Liver (tissue), 9 donors: ENCODE measurements around the gene TMEM131. TPM values are rescaled to one million over a fixed set of nuclear protein-coding genes. Genes with fewer than 3 reads are reported as not detected.

ENCODE experiments used
- DNase-seq: peaks from one replicate; pipeline ENCODE4 v3.0.0-alpha.2; 2017; ENCODE audit warnings: low spot score
- H3K27ac ChIP-seq, 2 donors: one replicate each; pipeline ENCODE4 v1.7.0; 2013; ENCODE audit warnings: inconsistent platforms in 2 of 2, low read length in 2 of 2, control low read depth in 1 of 2, low read depth in 1 of 2, mild to moderate bottlenecking in 1 of 2
- H3K27me3 ChIP-seq, 4 donors: one replicate each; pipeline versions ENCODE4 v1.6.1 to v1.7.0; 2013; ENCODE audit warnings: low read length in 3 of 4, inconsistent platforms in 1 of 4, mild to moderate bottlenecking in 1 of 4, moderate library complexity in 1 of 4; ENCODE audit not compliant: control insufficient read depth in 4 of 4, insufficient read depth in 4 of 4
- H3K36me3 ChIP-seq, 4 donors: one replicate each; pipeline versions ENCODE4 v1.6.1 to v1.7.0; 2013; ENCODE audit warnings: low read length in 3 of 4, mild to moderate bottlenecking in 3 of 4, low read depth in 1 of 4, moderate library complexity in 1 of 4; ENCODE audit not compliant: control insufficient read depth in 4 of 4, insufficient read depth in 3 of 4
- H3K4me1 ChIP-seq, 4 donors: one replicate each; pipeline versions ENCODE4 v1.6.1 to v1.7.0; 2013; ENCODE audit warnings: low read length in 3 of 4, mild to moderate bottlenecking in 3 of 4, moderate library complexity in 1 of 4; ENCODE audit not compliant: control insufficient read depth in 4 of 4, insufficient read depth in 4 of 4
- H3K4me3 ChIP-seq, 3 donors: one replicate each; pipeline versions ENCODE4 v1.6.1 to v1.7.0; 2013; ENCODE audit warnings: low read length in 3 of 3, control low read depth in 1 of 3, low read depth in 1 of 3, mild to moderate bottlenecking in 1 of 3
- H3K9ac ChIP-seq, 2 donors: one replicate each; pipeline ENCODE4 v1.7.0; 2013; ENCODE audit warnings: low read length in 2 of 2, mild to moderate bottlenecking in 2 of 2, moderate library complexity in 2 of 2, control low read depth in 1 of 2, low read depth in 1 of 2
- H3K9me3 ChIP-seq, 4 donors: one replicate each; pipeline versions ENCODE4 v1.6.1 to v1.7.0; 2013; ENCODE audit warnings: low read length in 3 of 4; ENCODE audit not compliant: control insufficient read depth in 4 of 4
- ATF3 ChIP-seq: IDR thresholded peaks from 2 replicates; pipeline ENCODE4 v1.6.1; 2016; ENCODE audit warnings: antibody characterized with exemption
- CTCF ChIP-seq: fragments of 150-350 bp; IDR thresholded peaks from 2 replicates; pipeline ENCODE4 v1.5.1; 2017; ENCODE audit warnings: improper control_type of control experiment, low read depth, low read length; ENCODE audit not compliant: missing input control
- EGR1 ChIP-seq, 2 donors: IDR thresholded peaks; 2 replicates each; pipeline ENCODE4 v1.6.1; 2016 to 2018; ENCODE audit warnings: antibody characterized with exemption in 2 of 2, low read depth in 2 of 2
- FOXA1 ChIP-seq: IDR thresholded peaks from 2 replicates; pipeline ENCODE4 v1.6.1; 2016; ENCODE audit warnings: antibody characterized with exemption
- FOXA2 ChIP-seq: IDR thresholded peaks from 2 replicates; pipeline ENCODE4 v1.6.1; 2016; ENCODE audit warnings: antibody characterized with exemption
- GABPA ChIP-seq, 2 donors: IDR thresholded peaks in 1 of 2; conservative IDR thresholded peaks in 1 of 2; 2 replicates each; pipeline ENCODE4 v1.6.1; 2016; ENCODE audit warnings: antibody characterized with exemption in 2 of 2, mild to moderate bottlenecking in 1 of 2, moderate library complexity in 1 of 2
- HNF4A ChIP-seq, 2 donors: conservative IDR thresholded peaks; 2 replicates each; pipeline ENCODE4 v1.6.1; 2016; ENCODE audit warnings: antibody characterized with exemption in 2 of 2, mild to moderate bottlenecking in 2 of 2
- HNF4G ChIP-seq: IDR thresholded peaks from 2 replicates; pipeline ENCODE4 v1.6.1; 2016; ENCODE audit warnings: antibody characterized with exemption
- JUND ChIP-seq, 2 donors: IDR thresholded peaks; 2 replicates each; pipeline ENCODE4 v1.6.1; 2016; ENCODE audit warnings: antibody characterized with exemption in 2 of 2
- MAX ChIP-seq: IDR thresholded peaks from 2 replicates; pipeline ENCODE4 v1.6.1; 2016; ENCODE audit warnings: antibody characterized with exemption
- NR2F2 ChIP-seq: IDR thresholded peaks from 2 replicates; pipeline ENCODE4 v1.6.1; 2016; ENCODE audit warnings: antibody characterized with exemption
- RAD21 ChIP-seq, 2 donors: IDR thresholded peaks; 2 replicates each; pipeline ENCODE4 v1.6.1; 2016; ENCODE audit warnings: antibody characterized with exemption in 2 of 2, mild to moderate bottlenecking in 2 of 2
- REST ChIP-seq: IDR thresholded peaks from 2 replicates; pipeline ENCODE4 v1.6.1; 2016; ENCODE audit warnings: antibody characterized with exemption, mild to moderate bottlenecking
- RXRA ChIP-seq, 2 donors: IDR thresholded peaks; 2 replicates each; pipeline ENCODE4 v1.6.1; 2017 to 2018; ENCODE audit warnings: antibody characterized with exemption in 2 of 2, mild to moderate bottlenecking in 1 of 2
- SP1 ChIP-seq: IDR thresholded peaks from 2 replicates; pipeline ENCODE4 v1.6.1; 2018; ENCODE audit warnings: antibody characterized with exemption, mild to moderate bottlenecking
- TAF1 ChIP-seq: conservative IDR thresholded peaks from 2 replicates; pipeline ENCODE4 v1.6.1; 2016; ENCODE audit warnings: antibody characterized with exemption, mild to moderate bottlenecking
- YY1 ChIP-seq: IDR thresholded peaks from 2 replicates; pipeline ENCODE4 v1.6.1; 2016; ENCODE audit warnings: antibody characterized with exemption, mild to moderate bottlenecking
- ZBTB33 ChIP-seq: IDR thresholded peaks from 2 replicates; pipeline ENCODE4 v1.6.1; 2016; ENCODE audit warnings: antibody characterized with exemption
- WGBS: extraction: QIAGEN DNeasy Blood & Tissue Kit; methylation state at CpG from one replicate; pipeline ENCODE4 v1.1.7; 2013; 5-methylcytosine and 5-hydroxymethylcytosine counted together
- polyA plus RNA-seq, 2 donors: library from polyadenylated mRNA; stranded (reverse) in 1 of 2; unstranded in 1 of 2; fragments of 200-250 nt in 1 of 2; fragments of >200 nt in 1 of 2; fragmentation: Nextera tagmentation in 1 of 2; extraction: Ambion mirVana in 1 of 2; gene quantifications; one replicate each; pipeline versions ENCODE4 v1.2.1 to v1.2.3, GENCODE V29; 2013 to 2015
- total RNA-seq, 2 donors: library from RNA; depleted of rRNA; stranded (reverse); fragments of >200 nt; gene quantifications; one replicate each; pipeline ENCODE4 v1.2.3, GENCODE V29; 2014
- donor health status: healthy.
- donor health status: healthy.
- donor health status: healthy.
- donor health status: healthy.
- donor health status: healthy.

The TMEM131 gene
- total and polyA plus RNA-seq, 4 donors: 6.1 to 22.8 (median 11.2) TPM

GRCh38 chr2:97775074-97775473 is 220.7 kb downstream of the TMEM131 start:
- DNase-seq: no peak
- no peaks in the 10 kb centered on the region for H3K27me3 ChIP-seq

More at GRCh38 chr2:97775074-97775473, 220.7 kb downstream of the TMEM131 start:
- no peaks in the 10 kb centered on the region for H3K4me1 ChIP-seq
- H3K9ac ChIP-seq: no peak overlapping the region
- H3K4me3 ChIP-seq: no peak overlapping the region
- H3K9me3 ChIP-seq: no peaks in the 10 kb centered on the region
- WGBS: 90% methylated on average over 11 of the region's 11 CpGs
- peaks cover 11 to 35% (median 15%) of the 10 kb centered on the region in 4 donors for H3K36me3 ChIP-seq
- no peak overlapping the region for H3K27ac ChIP-seq
- TF ChIP-seq YY1: no peak
- no peak for TF ChIP-seq NR2F2
- no peak for TF ChIP-seq FOXA2
- TF ChIP-seq RXRA (IDR thresholded peaks at IDR 0.05): no peak
- no peak for TF ChIP-seq SP1
- no peak for TF ChIP-seq MAX
- no peak for TF ChIP-seq CTCF
- TF ChIP-seq JUND (IDR thresholded peaks at IDR 0.05): no peak
- TF ChIP-seq RAD21 (IDR thresholded peaks at IDR 0.05): no peak
- TF ChIP-seq TAF1: no peak
- TF ChIP-seq FOXA1: no peak
- no peak for TF ChIP-seq REST
- no peak for TF ChIP-seq ZBTB33
- no peak for TF ChIP-seq GABPA (IDR thresholded peaks at IDR 0.05 in 1 of 2, conservative IDR thresholded peaks at IDR 0.05 in 1 of 2)
- TF ChIP-seq ATF3: no peak
- TF ChIP-seq HNF4A (conservative IDR thresholded peaks at IDR 0.05): no peak
- TF ChIP-seq EGR1 (IDR thresholded peaks at IDR 0.05; ENCODE audit: low read depth in 2 of 2): no peak
- TF ChIP-seq HNF4G: no peak
